HUES64 (cell line): Measurements from ENCODE around the gene TASL.
"Not testable (repeated sequence)": the region's sequence is repeated elsewhere in the genome, so short reads cannot be mapped to it uniquely, and the experiment has no call there.

Experiments used
- H3K27ac ChIP-seq: 2 replicates; pipeline ENCODE4 v1.7.0; 2013; ENCODE audit warnings: low read depth, low read length, inconsistent platforms
- H3K27me3 ChIP-seq: 2 replicates; pipeline ENCODE4 v1.6.1; 2013; ENCODE audit warnings: mild to moderate bottlenecking, low read length; ENCODE audit not compliant: insufficient read depth
- H3K36me3 ChIP-seq: 2 replicates; pipeline ENCODE4 v1.6.1; 2013; ENCODE audit warnings: mild to moderate bottlenecking, low read length; ENCODE audit not compliant: insufficient read depth
- H3K4me1 ChIP-seq: 2 replicates; pipeline ENCODE4 v1.6.1; 2013; ENCODE audit warnings: mild to moderate bottlenecking, low read length, moderate library complexity; ENCODE audit not compliant: insufficient read depth
- H3K4me3 ChIP-seq: 2 replicates; pipeline ENCODE4 v1.5.1; 2013; ENCODE audit warnings: mild to moderate bottlenecking, low read length, moderate library complexity
- H3K9ac ChIP-seq: 2 replicates; pipeline ENCODE4 v1.6.1; 2013; ENCODE audit warnings: mild to moderate bottlenecking, low read depth, low read length
- H3K9me3 ChIP-seq: 2 replicates; pipeline ENCODE4 v1.6.1; 2013; ENCODE audit warnings: low read depth, low read length; ENCODE audit not compliant: insufficient read depth
- whole genome bisulfite sequencing: fragments of 150-250, 120-280 bp; methylation state at CpG from one replicate; pipeline ENCODE4 v1.1.7; 2013; ENCODE audit warnings: missing lambda C conversion rate; 5-methylcytosine and 5-hydroxymethylcytosine counted together

Gene TASL

DNA sequence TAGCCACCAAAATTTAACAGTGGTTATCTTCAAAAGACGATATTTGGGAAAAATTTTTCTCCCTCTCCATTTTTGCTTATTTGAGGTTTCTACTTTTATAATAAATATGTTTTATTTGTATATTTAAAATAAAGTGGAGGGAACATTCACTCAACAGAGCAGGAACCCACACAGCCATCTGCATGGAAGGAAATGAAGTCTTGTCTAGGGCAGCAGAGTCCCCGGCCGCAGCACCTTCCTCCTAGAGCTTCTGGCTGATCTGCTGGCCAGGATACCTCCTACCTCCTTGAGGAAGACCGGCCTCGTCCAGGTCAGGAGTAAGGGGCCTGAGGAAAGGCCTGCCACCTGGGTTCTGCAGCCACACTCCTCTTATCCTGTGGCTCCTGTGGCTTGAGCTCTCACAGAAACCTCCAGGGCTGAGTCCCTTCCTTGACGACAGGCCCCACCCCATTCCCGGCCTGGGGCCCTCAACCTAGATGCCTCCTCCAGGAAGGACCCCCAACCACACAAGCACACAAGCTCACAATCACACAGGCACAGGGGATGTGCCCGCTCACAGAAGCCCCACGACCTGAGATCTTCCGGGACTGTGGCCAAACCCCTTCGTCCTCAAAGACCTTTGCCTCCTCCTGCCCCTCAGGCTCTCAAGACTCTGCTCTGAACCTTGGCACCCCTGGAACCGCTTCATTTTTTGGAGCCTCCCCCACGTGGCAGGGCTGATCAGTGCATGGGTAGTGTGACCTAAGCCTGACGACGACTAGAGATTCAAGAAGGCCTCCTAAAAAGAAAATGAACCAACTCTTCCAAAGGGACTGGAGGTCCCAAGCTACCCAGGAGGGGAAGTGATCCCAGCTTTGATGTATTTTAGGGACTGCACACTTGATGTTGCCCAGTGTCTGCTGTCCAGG lies 23.0 kb upstream of the TASL start:
- WGBS = 95% methylated on average over 4 of the region's 15 CpGs
- H3K9ac ChIP-seq, H3K4me1 ChIP-seq, H3K27ac ChIP-seq, H3K27me3 ChIP-seq, H3K9me3 ChIP-seq, H3K36me3 ChIP-seq, H3K4me3 ChIP-seq: not testable (repeated sequence)

DNA sequence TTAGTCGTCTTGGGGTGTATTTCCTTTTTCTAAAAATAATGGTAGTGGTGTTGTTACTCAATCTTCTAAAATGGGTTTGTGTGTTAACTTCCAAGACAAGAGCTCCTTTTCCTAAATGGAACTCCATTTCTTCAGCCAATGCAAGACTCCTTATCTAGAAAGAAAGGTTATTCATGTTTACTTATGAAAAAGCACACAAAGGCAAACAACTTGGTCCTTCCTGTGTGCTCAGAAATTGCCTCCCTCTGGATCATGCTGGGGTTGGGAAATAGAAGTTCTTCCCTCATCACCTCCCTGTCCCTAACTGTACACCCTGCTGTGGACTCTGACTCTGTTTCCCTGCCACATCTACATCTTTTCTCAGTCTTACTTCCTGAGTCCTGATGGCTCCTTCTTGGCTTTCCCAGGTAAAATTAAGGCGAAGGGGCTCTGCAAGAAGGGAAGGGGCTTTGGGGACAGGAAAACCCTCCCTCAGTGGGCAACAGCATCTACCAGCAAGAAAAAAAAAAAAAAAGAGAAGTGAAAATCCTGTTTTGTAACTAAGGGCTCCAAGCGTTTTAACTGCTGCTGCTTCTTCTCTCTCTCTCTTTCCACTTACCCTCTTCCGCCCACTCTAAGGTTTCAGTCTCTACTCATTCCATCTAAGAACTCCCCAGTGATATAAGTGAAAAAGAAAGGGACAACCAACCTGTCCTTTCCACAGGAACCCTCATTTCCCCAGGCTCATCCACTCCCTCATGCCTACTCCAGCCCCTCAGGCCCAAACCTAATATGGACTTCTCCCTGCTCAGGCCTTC lies 19.8 kb upstream of the TASL start:
- H3K9ac ChIP-seq = no peak overlapping the region
- no peaks in the 10 kb centered on the region for H3K27me3 ChIP-seq
- H3K27ac ChIP-seq = no peak overlapping the region
- H3K4me3 ChIP-seq = no peak overlapping the region
- no peaks in the 10 kb centered on the region for H3K4me1 ChIP-seq
- 89% methylated on average over 3 of the region's 4 CpGs for WGBS
- no peaks in the 10 kb centered on the region for H3K36me3 ChIP-seq
- H3K9me3 ChIP-seq = no peaks in the 10 kb centered on the region

DNA sequence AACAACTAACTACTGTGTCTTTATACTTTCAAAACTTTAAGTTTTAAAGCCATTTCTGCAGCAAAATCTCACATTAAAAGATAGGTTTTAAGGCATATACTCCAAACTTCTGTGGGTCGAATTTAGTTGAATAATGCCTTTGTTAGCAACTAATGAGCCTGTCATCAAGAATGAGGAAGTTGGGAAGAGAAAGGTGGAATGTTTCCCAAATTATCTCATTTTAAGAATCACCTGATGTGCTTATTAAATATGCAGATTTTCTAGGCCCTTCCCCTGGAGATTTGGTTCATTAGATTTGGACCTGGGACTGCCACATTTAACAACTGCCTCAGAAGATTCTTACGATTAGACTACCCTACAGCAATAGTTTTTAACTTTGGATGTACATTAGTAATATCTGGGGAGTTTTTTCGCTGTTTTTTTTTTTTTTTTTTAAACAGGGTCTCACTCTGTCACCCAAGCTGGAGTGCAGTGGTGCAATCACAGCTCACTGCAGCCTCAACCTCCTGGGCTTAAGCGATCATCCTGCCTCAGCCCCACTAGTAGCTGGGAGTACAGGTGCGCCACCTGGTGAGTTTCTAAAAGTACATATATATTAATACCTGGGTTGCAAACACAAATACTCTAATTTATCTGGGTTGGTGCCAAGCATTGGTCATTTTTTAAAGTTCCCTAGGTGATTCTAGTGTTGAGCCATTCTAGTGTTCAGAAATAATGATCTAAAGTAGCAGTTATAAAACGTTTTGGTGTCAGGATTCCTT lies 16.1 kb upstream of the TASL start:
- Histone ChIP-seq H3K27me3 (no peaks in the 10 kb centered on the region), H3K4me3 (no peak overlapping the region), H3K9ac (no peak overlapping the region), H3K27ac (no peak overlapping the region), H3K36me3 (no peaks in the 10 kb centered on the region), H3K9me3 (no peaks in the 10 kb centered on the region), H3K4me1 (no peaks in the 10 kb centered on the region)
- 81% methylated on average over 2 of the region's 6 CpGs for WGBS

DNA sequence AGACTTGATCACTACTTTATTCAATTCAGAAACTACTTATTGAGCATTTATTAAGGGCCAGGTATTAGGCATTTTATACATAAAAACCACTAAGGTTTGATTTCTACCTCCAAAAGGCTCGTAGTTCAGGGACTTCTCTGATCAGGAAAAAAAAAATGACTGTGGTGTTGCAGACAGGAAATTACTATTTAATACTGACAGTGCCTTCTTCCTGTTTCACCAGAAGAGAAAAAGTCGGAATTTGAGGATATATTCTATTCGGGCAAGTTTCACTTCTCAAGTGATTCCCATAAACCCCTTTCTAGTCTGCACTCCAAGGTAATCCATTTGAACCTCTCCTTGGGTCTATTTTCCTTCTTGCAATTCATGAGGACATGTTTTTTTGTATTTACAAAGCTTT lies 15.3 kb upstream of the TASL start:
- no peaks in the 10 kb centered on the region for H3K36me3 ChIP-seq
- no peaks in the 10 kb centered on the region for H3K27me3 ChIP-seq
- H3K4me3 ChIP-seq = no peak overlapping the region
- no peaks in the 10 kb centered on the region for H3K4me1 ChIP-seq
- WGBS = 100% methylated on average over 2 of the region's 3 CpGs
- H3K9ac ChIP-seq = no peak overlapping the region
- H3K9me3 ChIP-seq = no peaks in the 10 kb centered on the region
- no peak overlapping the region for H3K27ac ChIP-seq

DNA sequence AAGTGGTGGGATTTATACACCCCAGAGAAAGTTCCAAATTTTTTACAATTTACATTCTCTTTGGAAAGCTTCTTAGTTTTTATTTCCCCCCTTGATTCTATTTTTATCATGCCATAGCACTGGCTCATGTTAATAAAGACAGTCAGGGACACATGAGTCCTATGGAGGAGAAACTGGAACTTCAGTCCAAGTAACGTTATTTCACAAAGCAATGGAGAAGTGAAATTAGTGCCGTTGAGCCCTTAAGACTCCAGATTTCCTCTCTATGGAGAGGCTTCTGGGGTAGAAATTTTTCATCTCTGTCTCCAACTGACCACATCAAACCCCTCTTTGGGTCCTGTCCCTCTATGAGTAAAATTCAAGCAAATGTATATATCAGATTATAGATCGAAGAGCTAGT lies 12.8 kb upstream of the TASL start:
- H3K4me1 ChIP-seq = no peaks in the 10 kb centered on the region
- H3K9ac ChIP-seq = no peak overlapping the region
- H3K27ac ChIP-seq = no peak overlapping the region
- H3K36me3 ChIP-seq = no peaks in the 10 kb centered on the region
- 86% methylated on average over 1 of the region's 3 CpGs for WGBS
- no peaks in the 10 kb centered on the region for H3K27me3 ChIP-seq
- H3K9me3 ChIP-seq = no peaks in the 10 kb centered on the region
- H3K4me3 ChIP-seq = no peak overlapping the region

DNA sequence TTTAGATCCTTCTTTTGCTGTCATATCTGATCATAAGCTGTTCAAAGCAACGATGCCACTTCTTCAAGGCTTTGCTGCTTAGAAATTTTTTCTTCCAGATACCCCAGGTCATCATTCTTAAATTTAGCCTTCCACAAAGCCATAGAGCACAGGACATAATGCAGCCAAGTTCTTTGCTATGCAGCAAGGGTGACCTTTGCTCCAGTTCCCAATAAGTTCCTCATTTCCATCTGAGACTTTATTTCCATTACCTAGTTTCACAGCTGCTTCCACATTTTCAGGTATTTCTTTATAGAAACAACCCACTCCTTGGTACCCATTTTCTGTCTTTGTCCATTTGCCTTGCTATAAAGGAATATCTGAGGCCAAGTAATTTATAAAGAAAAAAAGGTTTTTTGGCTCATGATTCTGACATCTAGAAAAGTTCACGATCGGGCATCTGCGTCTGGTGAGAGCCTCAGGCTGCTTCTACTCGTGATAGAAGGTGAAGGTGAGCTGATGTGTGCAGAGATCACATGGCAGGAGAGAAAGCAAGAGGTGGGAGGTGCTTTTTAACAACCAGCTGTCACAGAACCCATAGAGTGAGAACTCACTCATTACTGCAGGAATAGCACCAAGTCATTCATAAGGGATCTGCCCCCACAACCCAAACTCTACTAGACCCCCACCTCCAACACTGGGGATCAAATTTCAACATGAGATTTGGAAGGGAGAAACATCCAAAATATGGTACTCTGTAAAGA lies 11.8 kb upstream of the TASL start:
- 88% methylated on average over 5 of the region's 5 CpGs for WGBS
- Histone ChIP-seq H3K9me3 (no peaks in the 10 kb centered on the region), H3K4me1 (no peaks in the 10 kb centered on the region), H3K27me3 (no peaks in the 10 kb centered on the region), H3K27ac (no peak overlapping the region), H3K9ac (no peak overlapping the region), H3K4me3 (no peak overlapping the region), H3K36me3 (no peaks in the 10 kb centered on the region)

DNA sequence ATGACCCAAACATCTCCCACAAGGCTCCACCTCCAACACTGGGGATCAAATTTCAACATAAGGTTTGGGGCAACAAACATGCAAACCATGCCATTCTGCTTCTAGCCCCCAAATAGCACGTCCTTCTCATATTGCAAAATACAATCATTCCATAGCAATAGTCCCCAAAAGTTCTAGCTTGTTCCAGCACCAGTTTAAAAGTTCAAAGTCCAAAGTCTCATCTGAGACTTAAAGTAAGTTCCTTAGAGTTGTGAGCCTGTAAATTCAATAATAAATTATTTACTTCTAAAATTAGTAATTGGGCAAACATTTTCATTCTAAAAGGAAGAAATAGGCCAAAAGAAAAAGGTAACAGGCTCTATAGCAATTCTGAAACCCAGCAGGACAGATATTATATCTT lies 8.9 kb upstream of the TASL start:
- WGBS = 91% methylated on average over 1 of the region's 1 CpG
- H3K4me1 ChIP-seq = no peaks in the 10 kb centered on the region

DNA sequence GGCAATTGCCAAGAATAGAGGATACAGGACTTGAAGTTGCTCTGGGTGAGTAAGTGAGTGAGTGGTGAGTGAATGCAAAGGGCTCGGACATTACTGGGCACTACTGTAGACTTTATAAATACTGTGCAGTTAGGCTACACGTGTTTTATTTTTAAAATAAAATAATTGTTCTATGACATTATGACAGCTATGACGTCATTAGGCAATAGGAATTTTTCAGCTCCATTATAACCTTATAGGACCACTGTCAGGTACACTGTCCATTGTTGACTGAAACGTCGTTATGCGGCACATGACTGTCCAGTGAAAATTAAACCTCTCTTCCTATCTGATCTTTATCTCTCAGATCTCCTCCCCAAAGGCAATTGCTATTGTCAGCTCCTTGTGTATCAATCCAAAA lies 5.1 kb upstream of the TASL start:
- WGBS = 96% methylated on average over 4 of the region's 6 CpGs
- H3K9ac ChIP-seq = no peak overlapping the region
- no peak overlapping the region for H3K4me3 ChIP-seq
- no peaks in the 10 kb centered on the region for H3K4me1 ChIP-seq
- no peaks in the 10 kb centered on the region for H3K9me3 ChIP-seq
- no peaks in the 10 kb centered on the region for H3K27me3 ChIP-seq
- no peaks in the 10 kb centered on the region for H3K36me3 ChIP-seq
- H3K27ac ChIP-seq = no peak overlapping the region

More for the DNA sequence above, 8.9 kb upstream of the TASL start:
- Histone ChIP-seq H3K27ac (no peak overlapping the region), H3K9me3 (no peaks in the 10 kb centered on the region), H3K27me3 (no peaks in the 10 kb centered on the region), H3K36me3 (no peaks in the 10 kb centered on the region), H3K4me3 (no peak overlapping the region), H3K9ac (no peak overlapping the region)

DNA sequence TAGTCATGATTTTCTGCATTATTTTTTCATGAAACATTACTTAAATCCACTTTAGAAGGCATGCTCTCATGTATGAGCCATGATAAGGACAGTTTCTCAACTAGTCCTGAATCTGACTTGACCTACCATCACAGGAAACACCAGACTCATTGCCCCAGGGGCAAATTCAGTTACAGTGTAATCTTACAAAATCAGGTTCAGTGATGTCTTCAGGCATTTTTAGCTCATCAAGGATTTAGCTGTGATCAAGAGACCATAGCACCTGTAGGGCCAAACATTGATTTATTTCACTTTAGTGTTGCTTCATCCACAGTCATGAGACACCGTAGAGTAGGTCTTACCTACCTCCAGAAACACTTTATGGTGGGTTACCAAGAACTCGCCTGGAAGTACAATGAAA lies 3.1 kb upstream of the TASL start:
- no peak overlapping the region for H3K9ac ChIP-seq
- no peaks in the 10 kb centered on the region for H3K9me3 ChIP-seq
- no peak overlapping the region for H3K27ac ChIP-seq
- no peaks in the 10 kb centered on the region for H3K27me3 ChIP-seq
- no peak overlapping the region for H3K4me3 ChIP-seq
- 95% methylated on average over 2 of the region's 2 CpGs for WGBS
- no peaks in the 10 kb centered on the region for H3K4me1 ChIP-seq
- no peaks in the 10 kb centered on the region for H3K36me3 ChIP-seq

DNA sequence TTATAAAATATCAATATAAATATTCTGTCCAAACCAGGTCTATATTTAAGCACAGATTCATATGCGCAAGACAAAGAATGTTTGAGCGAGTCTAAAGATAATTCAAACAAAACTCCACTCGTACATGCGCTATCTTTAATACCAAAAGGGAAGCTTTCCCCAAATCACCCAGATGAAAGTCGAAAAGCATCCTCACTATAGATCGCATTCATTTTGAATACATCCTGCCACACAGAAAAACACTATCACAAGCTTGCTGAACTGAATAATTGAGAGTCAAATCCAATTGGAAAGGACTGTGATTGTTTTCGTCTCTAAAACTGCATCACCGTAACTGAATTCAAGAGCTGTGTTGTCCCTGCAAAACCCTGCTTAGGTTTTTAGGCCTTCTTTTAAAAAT lies 685 bp downstream of the TASL start:
- Histone ChIP-seq H3K27ac (no peak overlapping the region), H3K9me3 (no peaks in the 10 kb centered on the region), H3K36me3 (no peaks in the 10 kb centered on the region), H3K9ac (no peak overlapping the region), H3K27me3 (no peaks in the 10 kb centered on the region), H3K4me1 (no peaks in the 10 kb centered on the region), H3K4me3 (no peak overlapping the region)
- WGBS = 97% methylated on average over 8 of the region's 8 CpGs
